ENCODE measurements around the gene GNG4.

GNG4 gene

DNA sequence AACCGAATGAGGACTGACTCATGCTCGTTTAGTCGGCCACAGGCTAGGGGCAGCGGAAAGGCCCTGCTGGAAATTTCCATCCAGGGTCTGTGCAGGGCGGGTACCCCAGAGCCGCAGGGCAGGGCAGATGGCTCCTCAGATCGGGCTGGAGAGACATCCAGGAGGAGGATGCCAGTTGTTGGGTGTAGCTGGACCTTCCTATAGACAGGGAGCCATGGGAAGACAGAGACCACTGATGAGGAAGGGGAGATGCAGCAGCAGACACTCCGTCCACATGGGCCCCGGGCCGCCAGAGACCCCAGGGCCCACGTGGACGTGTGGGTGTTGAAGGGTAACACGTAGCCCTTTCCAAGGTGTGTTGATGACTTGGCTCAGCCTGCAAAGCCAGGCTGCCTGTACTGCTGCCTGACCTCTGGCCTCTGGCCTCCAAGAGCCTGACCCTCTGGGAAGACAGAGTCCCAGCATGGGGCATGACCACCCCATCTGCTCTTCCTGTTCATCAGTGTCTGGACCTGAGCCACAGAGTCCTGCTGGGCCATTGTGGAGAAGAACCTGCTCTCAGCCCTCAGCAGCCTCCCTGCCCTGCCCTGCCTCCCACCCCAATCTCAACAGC is 4.8 kb downstream of the GNG4 start:
- DNase-seq (ENCODE audit: extremely low spot score): no peak
- TF ChIP-seq, protein P1, sequence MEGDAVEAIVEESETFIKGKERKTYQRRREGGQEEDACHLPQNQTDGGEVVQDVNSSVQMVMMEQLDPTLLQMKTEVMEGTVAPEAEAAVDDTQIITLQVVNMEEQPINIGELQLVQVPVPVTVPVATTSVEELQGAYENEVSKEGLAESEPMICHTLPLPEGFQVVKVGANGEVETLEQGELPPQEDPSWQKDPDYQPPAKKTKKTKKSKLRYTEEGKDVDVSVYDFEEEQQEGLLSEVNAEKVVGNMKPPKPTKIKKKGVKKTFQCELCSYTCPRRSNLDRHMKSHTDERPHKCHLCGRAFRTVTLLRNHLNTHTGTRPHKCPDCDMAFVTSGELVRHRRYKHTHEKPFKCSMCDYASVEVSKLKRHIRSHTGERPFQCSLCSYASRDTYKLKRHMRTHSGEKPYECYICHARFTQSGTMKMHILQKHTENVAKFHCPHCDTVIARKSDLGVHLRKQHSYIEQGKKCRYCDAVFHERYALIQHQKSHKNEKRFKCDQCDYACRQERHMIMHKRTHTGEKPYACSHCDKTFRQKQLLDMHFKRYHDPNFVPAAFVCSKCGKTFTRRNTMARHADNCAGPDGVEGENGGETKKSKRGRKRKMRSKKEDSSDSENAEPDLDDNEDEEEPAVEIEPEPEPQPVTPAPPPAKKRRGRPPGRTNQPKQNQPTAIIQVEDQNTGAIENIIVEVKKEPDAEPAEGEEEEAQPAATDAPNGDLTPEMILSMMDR (IDR thresholded peaks at IDR 0.05; ENCODE audit: control extremely low read depth, extremely low read depth, low read depth, missing control alignments): no peak
- CTCF ChIA-PET: no interaction called here
- POLR2A ChIA-PET: no interaction called here

DNA sequence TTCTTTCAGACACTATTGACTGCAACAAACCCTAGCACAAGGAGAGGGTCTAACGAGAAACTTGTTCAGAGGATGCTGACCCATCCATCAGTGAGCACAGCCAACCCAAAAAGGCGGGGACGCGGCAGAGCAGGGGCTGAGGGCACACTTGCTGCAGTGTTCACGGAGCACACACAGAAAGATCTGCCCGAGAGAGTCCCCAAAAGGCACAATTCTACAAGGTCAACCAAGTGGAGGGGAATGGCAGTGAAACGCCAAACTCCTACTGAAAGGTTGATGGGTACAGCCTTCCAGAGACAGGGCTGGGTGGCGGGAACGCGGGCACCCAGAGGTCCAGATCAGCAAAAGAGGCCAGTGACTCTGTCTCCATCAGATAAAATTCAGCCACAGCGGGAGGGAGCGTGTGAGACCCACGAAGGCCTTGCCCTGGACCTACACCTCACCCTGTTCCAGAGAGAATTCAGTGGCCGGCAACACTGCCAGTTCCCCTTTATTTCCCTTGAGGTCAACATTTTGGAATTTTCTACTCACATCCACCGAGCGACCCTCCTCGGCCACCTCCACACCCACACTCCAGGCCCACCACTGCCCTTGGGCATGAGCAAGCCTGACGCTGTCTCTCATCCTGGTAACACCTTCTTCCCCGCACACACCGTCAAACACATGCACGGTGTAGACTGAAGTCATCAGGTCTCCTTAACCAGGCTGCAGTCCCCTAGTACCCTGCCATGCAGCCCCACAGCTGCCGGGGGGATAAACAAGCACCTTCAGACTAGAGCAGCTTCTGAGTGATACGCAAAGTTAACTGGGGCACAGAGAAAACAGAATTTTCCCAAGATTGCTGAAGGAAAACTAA is 5.5 kb downstream of the GNG4 start:
- CTCF ChIA-PET: no interaction called here
- POLR2A ChIA-PET: no interaction called here
- TF ChIP-seq, protein P1 (IDR thresholded peaks at IDR 0.05; ENCODE audit: control extremely low read depth, extremely low read depth, low read depth, missing control alignments): no peak
- no peak for DNase-seq (ENCODE audit: extremely low spot score)

DNA sequence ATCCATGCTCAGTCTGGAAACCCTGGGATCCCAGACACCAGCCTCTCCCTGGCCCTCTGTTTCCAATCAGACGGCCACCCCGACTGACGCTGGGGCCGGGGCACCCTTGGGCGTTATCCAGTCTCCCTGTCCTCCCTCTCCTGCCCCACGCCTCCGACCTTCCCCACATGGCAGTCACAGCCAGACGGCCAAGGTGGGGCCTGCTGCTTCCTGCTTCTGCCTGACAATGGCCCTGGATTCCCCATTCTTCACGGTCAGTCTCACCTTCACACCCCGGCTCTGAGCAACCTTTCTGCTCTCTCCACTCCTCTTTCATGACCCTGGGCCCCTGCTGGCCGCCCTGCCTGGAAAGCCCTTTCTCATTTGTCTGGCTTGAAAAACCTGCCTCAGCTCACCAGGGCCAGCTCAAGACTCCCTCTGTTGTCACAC is 6.6 kb downstream of the GNG4 start:
- ChIA-PET POLR2A (no interaction called here), CTCF (no interaction called here)
- no peak for DNase-seq (ENCODE audit: extremely low spot score)
- TF ChIP-seq, protein P1 (IDR thresholded peaks at IDR 0.05; ENCODE audit: control extremely low read depth, extremely low read depth, low read depth, missing control alignments): no peak

DNA sequence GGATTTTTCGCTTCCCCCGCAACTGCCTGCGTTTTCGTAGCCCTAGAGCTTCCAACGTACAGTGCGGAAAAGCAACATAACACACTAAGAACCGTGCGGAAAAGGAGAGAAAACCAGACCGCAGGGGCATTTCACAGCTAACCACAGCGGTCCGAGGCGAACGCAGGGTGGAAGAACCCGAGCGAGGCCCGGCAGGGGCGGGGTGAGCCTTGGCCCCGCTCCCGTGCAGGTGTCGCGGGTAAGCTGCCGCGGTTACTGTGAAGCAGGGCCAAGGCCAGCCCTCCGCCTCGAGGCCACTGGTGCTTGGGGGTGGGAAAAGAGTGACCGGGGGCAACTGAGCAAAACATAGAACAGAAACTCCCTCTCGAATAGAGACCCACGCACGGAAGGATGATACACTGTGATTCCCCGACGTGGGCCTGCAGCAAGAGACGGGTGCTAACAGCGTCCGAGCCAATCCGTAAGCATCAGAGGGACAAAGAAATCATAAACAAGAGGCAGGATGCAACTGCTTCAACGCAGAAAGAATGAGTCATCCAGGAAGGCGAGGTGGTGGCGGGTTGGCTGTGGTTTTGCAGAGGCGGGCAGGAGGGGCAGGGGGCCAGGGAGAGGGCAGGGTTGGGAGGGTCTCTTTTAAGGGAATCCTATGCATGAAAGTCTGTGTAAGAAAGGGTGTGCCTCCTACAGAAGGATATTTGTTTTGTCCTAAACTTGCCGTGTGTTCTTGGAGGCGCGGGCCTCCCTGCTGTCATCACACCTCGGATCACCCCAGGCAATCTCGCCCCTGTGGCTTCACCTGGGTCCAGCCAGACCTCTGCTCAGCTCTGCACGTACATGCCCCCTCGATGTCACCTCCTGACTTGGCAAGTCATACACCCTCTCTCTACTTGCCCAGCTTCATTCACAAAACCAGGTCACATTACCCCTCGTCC is 7.3 kb downstream of the GNG4 start:
- ChIA-PET CTCF (no interaction called here), POLR2A (no interaction called here)
- peak; percentile 75 for DNase-seq (ENCODE audit: extremely low spot score)
- TF ChIP-seq, protein P1 (IDR thresholded peaks at IDR 0.05; ENCODE audit: control extremely low read depth, extremely low read depth, low read depth, missing control alignments): no peak

DNA sequence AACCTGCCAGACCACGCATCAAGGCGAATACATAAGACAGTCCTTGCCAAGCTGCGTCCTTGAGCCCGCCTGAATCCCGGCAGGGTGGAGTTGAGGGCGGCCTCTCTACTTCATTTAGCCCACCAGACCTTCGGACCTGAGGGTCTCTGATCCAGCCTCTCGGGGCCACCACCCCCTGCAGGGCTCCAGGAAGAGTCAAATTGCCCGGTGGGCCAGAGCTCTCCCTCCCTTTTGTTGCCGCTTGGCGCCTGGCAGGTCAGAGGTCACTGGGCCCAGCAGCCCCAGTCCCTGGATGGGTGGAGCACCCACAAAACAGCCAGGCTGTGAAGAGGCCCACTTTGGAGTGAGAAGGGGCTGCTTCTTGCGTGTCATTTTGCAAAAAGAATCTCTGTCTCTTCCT is 9.0 kb downstream of the GNG4 start:
- CTCF ChIA-PET: no interaction called here
- DNase-seq (ENCODE audit: extremely low spot score): no peak
- POLR2A ChIA-PET: no interaction called here
- TF ChIP-seq, protein P1 (IDR thresholded peaks at IDR 0.05; ENCODE audit: control extremely low read depth, extremely low read depth, low read depth, missing control alignments): no peak

Measured in GM10248 (cell line).